Stimulated activated CD4-positive, alpha-beta T cell treated with anti-CD3 and anti-CD28 coated beads, Interleukin-12 subunit alpha, Interleukin-12 subunit beta, amount 100 ng/mL, for 48 hours (primary cell): Measurements from ENCODE around the gene RBMS1.
A peak's percentile ranks its signal among the peaks of the same experiment; 100 is the strongest.

Experiments used
- DNase-seq, 3 donors: peaks; one replicate each; pipeline ENCODE4 v3.0.0-alpha.2; 2020; ENCODE audit warnings: low read depth in 2 of 3, low spot score in 1 of 3

RBMS1 gene

DNA sequence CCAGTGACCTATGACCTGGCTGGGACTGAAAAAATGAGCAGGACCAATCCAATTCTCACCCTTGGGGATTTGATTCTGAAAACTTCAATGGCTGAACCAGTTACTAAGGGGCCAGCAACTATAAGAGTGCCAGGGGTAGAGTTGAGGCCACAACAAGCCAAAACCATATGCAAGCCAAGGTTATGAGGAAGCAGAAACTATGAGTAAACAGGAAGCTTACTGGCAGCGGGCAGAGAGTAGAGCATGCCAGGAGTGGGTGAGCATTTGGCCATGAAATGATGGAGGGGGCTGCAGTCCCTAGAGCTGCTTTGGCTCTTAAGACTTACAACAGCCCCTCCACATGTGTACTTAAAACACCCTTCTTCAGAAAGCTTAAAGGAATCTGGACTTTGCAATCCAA lies 82.4 kb downstream of the RBMS1 start:
- DNase-seq: peak in 1 of 3 donors; percentile 18

DNA sequence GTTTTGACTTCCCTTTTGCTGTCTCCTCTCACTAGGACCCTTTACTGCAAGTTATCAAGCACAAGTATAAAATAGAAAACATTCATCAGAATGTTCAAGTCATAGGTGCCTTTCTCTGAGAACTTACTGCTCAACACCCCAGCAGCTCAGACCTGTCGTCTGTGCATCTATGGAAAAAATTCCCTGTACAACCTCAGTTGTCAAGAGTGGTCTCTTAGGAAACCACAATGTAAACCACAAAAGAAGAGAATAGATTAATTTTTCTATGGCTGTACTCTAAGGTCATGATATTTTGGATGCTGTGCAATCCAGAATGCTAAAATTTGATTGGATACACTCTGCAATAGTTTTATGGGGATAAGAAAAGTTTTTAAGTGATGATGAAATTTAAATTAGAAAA lies 84.1 kb downstream of the RBMS1 start:
- DNase-seq: no peak

DNA sequence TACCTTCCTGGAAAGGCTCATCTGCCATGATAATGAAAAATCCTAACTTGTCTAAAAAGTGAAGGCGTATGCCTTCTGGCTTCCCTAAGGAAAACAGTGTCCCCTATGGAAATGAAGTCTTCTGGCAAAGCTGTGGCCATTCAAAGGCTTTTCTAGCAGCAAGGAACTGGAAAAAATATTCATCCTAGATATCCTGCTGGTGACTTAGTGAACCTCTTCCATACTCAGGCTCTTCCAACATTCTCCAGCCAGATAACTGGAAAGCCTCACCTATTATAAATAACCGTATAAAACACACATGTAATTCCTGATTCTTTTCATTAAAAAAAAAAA lies 84.7 kb downstream of the RBMS1 start:
- no peak for DNase-seq

DNA sequence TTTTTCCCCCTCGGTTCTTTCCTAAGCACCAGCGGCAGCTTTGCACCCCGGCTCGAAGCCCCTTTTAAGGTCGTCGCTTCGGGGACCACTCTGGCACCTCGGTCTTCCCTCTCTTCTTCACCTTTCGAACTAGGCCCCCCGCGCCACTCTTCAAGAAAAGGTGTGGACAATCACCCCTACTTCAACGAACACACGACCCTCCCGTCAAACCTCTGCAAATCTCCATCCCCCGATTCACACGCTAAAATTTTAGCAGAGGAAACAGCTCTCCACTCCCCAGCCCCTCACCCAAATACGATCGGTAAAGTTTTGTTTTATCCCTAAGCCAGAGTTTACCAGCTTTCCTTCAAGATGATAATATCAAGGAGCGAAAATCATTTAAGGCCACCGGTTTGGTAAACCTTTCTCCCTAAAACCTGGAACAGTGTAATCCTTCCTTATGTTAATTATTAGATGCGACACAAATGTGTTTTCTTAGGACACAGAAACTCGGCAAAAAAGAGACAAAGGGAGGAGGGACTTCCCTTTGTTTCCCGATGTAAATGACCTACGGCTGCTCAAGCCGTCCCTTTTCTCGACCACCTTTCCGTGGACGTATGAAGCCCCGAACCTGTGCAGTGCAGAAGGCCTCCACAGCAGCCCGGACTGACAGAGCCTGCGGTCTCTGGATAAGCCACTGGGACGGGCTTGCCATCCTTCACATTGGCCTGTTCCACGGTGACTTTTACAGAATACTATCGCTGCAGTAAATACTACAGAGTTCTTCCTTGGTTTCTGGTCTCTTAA lies 85.2 kb downstream of the RBMS1 start:
- no peak for DNase-seq

DNA sequence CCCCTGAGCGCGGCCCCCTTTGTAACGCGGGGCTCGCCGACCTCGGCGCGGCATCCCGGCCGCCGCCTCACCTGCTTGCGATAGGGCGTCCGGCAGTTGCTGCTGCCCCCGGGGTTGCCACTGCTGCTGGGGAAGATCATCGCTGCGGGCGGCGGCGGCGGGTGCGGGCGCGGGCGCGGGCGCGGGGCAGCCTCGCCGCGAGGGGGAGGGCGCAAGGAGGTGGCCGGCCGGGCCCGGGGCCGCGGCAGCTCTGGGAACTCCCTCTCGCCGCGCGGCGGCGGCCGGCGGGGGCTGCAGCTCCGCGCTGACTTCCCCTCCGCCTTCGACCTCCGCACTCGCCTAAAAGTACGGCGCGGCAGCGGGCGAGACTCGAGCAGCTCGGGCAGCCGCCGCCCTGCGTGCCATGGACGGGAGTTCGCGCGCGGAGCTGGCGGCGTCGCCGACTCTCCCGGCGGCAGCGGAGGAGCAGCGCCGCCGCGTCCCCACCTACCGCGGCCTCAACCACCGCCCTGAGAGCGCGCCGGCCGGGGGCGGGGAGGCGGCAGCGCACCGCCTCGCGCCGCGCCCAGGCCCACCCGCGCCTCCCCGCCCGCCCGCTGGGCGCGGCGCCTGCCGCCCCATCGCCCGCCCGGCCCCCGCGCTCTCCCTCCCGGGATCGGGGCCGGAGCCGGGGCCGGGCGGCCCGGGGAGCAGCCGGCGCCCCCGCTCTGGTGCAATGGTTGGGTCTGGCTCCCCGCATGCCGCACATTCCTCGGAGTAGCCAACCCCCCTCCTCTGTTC lies 86.0 kb downstream of the RBMS1 start:
- peak in 1 of 3 donors; percentile 41 for DNase-seq

DNA sequence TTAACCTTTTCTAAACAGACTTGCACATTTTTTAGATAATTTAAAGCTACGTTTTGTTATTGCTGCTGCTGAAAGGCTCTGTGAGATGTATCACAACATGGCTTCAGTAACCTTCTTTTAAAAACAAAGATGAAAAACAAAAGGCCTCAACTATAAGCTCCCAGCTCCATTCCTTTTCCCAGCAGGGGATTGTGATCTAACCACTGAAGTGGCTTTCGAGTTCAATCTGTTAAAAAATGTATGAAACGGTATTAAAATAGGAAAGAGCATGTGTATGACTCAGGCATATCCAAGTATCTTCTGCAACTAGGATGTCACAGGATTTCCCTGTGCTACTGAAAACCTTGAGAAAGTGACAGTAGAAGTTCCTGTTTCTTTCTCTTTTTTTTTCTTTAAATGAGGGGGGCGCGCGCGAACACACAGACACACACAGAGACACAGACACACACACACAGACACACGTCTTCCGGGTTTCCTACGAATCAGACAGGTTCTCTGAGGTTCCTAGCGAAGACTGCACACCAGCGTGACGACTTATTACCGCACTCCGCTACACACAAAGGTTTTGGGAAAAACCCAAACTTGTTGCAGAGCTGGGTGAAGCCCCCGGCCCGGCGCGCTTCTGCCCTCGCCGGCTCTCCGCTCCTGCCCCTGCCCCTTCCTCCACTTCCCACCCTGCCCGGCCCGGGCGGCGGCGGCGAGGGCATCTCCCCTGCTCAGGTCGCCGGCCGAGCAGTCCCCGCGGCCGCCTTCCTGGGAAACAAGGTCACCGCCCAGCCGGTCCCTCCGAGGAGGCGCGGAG lies 86.8 kb downstream of the RBMS1 start:
- DNase-seq: peak in 2 of 3 donors; percentile 54 to 57

DNA sequence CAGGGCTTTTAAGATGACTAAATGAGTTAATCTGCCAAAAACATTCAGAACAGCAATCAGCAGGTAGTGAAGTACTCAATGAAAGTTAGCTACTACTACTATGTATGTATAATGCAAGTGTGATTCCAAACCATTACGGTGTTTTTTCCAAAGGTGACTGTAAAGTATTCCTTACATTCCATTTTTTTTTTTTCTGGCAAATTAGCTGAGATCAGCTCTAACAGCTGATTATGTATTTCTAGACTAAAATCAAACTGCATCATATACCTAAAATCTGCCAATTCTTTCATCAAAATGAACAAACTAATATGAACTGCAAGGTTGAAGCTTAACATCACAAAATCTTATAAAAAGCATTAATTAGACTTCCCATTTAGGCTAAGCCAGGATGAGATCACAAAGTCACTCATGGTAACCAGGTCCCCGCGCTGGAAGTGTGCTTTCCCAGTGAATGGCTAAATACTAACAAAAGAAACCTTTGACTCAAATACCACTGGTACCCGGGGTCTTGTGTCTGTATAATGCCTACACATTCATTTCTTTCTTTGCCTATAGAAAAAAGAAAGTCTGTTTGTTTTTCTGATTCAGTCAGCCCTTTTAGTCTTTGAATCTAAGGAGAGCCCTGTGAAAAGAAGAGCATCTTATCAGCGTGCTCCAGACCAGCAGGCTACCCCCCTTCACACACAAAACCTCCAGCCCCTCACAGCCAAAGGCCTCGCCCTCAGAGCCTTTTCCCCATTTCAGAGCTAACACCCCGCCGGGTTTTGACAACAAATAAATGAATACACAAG lies 88.3 kb downstream of the RBMS1 start:
- no peak for DNase-seq

DNA sequence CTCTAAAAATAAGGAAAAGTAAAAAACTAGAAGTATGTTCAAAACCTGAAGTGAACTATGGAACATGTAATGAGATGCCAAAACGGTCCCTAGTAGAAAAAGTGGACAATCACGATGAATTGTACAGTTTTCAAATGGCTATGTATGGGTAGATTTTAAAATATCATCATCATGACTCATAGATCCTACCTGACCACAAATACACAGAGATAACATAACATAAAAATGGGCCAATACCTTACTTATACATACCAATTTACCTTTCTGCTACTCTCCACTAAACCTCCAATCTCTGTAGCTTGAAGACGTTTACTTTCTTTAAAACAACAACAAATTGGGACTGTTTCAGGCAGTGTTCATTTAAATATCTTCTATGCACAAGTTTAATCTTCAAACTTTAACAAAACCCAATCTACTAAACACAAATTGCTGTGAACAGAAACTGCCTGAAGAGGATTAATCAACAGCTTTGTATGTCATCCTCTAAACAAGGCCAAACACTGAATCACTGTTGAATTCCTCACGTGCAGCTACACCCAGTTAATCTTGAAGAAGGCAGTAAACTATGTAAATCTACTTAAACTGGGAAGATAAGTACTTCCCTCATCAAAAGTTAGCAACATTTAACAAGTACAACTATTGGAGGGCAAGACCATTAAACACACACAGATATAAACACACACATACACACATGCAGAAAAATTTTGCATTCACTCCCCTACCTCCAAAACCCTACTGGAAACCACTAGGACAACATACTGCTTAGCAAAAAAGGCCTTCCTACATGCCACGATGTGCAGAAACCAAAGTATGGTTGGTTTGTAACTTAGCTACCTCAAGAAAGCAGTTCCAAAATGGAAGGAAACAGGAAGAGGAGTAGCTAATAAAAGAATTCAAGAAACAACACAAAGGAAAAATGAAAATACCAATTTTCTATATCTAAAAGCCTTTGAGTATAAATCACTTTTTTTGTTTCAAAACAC lies 90.3 kb downstream of the RBMS1 start:
- no peak for DNase-seq

DNA sequence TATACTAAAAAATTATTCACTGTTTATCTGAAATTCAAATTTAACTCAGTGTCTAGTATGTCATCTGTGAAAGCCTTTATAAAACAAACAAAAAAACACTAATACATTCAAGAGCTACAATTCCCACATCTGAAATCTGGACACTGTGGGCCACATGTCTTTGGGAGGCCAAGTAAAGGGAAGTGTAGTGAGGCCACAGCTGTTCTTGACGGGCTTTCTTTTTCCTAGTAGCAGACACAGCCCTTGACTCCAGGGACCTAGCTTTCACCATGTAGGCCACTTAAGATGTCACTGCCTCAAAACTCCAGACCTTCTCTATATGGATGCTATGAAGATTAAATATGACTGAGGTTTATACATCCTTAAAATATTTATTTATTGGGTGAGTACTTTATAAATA lies 91.1 kb downstream of the RBMS1 start:
- no peak for DNase-seq

DNA sequence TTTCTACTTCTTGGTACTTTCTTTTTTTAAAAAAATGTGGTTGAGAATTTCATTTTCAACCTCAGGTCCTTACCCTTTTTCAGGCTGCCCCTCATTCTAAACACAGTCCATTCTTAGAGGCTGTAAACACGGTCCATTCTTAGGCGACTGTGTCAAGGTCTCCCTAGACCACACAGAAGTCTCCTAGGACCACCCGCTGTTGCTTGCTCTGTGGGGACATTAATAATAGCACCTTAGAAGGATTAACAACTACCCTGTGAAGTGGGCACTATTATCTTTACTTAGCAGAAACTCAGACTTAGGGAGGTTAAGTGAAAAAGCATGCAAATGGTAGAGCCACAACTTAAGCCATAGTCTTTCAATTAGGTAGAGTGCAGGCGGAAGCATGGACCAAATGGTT lies 91.7 kb downstream of the RBMS1 start:
- no peak for DNase-seq

DNA sequence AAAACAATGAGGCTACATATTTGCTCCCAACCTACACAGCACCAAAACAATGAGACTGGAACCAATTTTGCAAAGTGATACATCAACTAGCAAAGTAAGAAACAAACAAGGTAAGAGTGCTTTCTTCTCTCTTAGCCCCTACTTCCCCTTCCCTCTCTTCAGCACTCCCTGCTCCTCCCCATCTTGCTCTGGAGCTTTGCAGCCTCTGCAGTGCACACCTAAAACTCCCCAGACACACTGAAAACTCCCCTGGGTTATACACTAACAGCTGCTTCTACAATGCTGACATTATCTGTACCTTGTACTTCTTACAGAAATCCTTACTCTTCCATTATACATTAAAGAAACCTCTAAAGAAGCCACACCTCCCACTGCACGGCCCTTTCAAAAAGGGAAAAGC lies 93.7 kb downstream of the RBMS1 start:
- DNase-seq: no peak

DNA sequence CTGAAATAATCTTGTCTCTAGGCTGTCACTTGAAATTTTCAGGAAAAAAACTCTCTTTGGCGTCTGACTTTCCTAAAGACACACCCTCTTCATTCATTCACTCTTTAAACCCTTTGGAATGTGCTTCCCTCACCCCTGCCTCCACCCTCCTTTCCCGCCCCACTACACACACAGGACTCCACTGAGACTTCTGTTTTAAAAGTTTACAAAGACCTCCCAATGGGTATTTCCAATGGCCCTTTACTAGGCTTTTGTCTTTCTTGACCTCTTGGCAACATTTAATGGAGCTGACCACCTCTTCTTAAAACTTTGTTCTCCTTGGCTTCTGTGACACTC lies 96.1 kb downstream of the RBMS1 start:
- DNase-seq: no peak

DNA sequence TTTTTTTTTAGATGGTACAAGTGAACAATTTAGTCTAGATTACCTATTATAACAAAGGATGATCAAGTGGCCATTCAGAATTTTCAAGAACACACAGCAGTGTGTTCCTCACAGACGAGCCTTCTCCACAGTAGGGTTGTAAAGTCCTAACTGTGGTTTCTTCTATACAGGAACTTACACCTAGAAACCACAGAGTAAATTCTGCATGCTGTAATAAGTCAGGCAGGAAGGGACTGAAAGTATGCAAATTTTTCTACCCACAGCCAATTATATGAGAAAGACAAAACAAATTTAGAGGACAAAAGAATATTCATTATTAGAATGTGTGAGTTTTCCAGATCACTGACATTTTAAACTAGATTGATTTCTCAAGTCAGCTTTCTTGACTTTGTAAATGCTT lies 99.5 kb downstream of the RBMS1 start:
- DNase-seq: no peak

DNA sequence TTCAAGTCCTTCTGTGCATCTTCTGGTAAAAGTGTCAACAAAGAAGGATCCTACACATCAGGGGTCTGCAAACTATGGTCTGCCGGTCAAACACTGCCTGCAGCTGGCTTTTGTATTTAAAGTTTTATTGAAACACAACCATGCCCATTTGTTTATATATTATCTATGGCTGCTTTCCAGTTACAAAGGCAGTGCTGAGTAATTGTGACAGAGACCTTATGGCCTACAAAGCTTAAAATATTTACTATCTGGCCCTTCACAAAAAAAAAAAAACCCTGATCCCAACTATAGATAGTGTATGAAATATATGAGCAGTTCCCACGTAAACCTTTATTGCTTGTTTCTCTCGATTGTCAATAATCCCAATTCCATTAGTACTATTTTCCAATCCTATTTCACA lies 101.4 kb downstream of the RBMS1 start:
- DNase-seq: no peak

DNA sequence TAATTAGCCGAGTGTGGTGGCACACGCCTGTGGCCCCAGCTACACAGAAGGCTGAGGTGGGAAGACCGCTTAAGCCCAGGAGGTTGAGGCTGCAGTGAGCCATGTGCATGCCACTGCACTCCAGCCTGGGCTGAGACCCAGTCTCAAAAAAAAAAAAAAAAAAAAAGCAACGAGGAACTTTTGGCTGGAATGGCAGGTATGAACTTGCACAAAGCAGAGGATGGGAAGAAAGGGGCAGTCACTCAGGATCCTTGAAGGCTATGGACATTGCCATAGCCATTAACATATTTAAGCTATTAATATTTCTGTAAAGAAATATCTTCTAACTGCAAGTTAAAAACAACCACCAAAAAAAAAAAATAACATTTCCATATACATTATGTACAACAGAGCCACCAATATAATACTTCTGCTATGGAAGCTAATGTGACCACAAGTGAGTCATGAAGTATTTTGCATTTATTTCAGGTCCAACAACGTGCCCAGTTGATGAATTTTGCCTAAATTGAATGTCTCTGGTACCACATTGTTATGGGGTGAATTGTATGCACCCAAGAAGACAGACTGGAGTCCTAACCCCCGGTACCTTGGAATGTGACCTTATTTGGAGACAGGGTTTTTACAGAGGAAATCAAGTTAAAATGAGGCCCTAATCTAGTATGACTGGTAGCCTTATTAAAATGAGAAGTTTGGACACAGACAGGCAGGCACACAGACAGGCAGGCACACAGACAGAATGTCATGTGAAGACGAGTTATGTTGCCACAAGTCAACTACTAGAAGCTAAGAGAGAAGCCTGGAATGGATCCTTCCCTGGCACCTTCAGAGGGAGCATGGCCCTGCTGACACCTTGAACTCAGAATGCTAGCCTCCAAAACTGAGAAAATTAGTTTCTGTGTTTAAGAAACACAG lies 102.8 kb downstream of the RBMS1 start:
- DNase-seq: no peak

DNA sequence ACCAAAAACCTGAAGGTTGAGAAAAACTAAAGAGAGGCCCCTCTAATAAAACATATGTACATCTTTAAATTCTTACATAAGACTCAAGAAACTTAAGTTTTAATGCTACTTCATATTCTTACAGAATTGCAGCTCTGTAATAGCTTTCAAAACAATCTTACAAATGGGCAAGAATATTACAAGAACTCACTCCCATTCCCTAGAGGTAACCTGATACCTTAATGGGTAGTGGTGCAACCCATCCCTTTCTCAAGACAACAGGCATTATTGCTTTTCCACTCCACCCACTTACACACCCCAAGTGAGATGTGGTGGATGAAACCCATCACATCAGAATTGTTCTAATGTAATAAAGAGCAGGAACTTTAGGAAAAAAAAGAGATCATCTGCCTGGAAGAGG lies 103.7 kb downstream of the RBMS1 start:
- no peak for DNase-seq

DNA sequence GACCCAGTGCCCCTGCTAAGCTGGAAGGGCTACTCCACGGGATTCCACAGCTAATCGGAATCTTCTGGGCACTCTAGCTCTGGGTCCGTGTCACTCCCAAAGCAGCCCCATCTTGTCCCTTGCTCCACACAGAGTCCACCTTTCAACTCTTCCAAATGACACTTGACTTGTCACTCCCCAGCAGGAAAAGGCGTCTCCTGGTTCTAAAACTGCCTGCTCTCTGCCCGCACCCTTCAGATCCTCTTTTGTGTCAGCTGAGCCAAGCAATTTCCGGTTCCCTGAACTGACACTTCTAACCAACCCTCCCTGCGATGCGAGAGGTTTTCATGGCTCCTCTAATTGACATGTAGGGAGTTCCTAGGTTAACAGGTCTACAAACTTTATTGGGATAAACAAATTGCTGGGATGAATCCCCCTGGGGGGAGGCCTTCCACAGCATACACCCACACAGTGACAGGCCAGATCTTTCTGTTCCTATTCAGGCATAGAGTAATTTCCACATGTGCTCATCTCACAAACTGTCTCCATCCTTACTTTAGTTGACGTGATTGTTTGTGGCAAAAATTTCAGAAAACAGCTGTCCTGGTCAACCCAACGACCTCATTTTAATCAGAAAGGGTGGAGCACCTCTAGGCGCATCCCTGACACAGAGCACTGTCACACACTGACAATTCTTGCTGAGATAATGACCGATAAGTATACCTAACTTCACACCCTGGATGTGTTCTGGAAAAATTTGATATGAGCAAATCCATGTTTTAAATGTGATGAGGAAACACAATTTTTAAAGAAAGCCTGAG lies 104.9 kb downstream of the RBMS1 start:
- peak in 2 of 3 donors; percentile 16 to 43 for DNase-seq

DNA sequence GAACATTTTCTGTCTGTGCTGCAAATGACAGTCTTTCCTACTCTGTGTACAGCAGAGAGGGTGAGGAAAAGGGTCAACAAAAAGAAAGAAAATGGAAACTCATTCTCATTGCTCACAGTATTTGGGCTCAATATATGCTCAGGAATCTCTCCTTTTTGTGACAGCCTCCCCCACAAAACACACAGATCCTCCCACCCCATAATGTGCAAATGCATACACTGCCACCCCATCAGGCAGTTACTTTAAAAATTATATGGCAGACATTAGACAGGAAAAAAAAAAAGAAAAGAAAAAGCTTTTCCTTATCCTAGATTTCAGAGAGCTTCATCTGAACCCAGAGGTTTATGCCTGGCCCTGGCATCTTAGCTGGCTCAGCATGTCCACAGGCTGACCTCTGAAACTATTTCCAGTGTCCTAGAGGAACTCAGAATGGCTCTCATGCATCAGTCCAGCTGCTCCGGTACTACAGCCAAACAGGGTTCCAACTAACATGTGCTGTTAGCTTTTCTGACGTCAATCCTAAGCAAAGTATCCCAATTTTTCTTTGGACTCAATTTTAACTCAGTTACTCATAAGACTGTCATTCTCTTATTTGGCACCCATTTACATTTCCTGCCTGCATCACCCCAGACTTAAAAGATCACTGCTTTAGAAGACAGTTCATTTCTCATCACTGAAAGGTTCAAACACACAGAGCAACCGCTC lies 105.9 kb downstream of the RBMS1 start:
- DNase-seq: no peak
